Lower leg skin (tissue), 4 donors: Measurements from ENCODE around the gene CHN2. TPM values are rescaled to one million over a fixed set of nuclear protein-coding genes. Genes with fewer than 3 reads are reported as not detected.

Experiments used
- DNase-seq, 2 donors: peaks; one replicate each; pipeline ENCODE4 v3.0.0-alpha.2; 2019; ENCODE audit warnings: low spot score in 2 of 2
- H3K4me3 ChIP-seq: fragments of 200-600 bp; sonication (generic); 2 replicates; pipeline ENCODE4 v1.5.1; 2017; ENCODE audit warnings: mild to moderate bottlenecking, low read depth; ENCODE audit not compliant: poor library complexity, severe bottlenecking
- POLR2A ChIP-seq, 2 donors: fragments of 450-650 bp; IDR thresholded peaks; one replicate each; pipeline ENCODE4 v1.6.1; 2016 to 2017; ENCODE audit warnings: antibody characterized with exemption in 2 of 2, mild to moderate bottlenecking in 1 of 2, moderate library complexity in 1 of 2
- WGBS, 2 donors: methylation state at CpG; one replicate each; pipeline ENCODE4 v1.1.5; 2018; 5-methylcytosine and 5-hydroxymethylcytosine counted together
- intact Hi-C: fragments of 100-400 bp; cut with DNase I; formaldehyde crosslinking; loops from one replicate; pipeline ENCODE4 v1.15.0; 2023; ENCODE audit warnings: low total_unique reads
- total RNA-seq, 4 donors: library from RNA; depleted of rRNA; stranded (reverse); fragments of >200 nt; gene quantifications; one replicate each; pipeline ENCODE4 v1.1.0, GENCODE V29; 2016
- TF ChIP-seq, protein P1 (sequence below), 3 donors: fragments of 450-650 bp; IDR thresholded peaks; one replicate each; pipeline ENCODE4 v1.5.1; 2016; ENCODE audit warnings: antibody characterized with exemption in 3 of 3, mild to moderate bottlenecking in 3 of 3, moderate library complexity in 2 of 3

CHN2 gene
- total RNA-seq, 4 donors from 2014 or later: 1.0 to 3.8 (median 2.0) TPM

GRCh38 chr7:29214816-29215215 lies 20.2 kb downstream of the CHN2 start:
- H3K4me3 ChIP-seq: no peak overlapping the region
- intact Hi-C loops: no loop called here
- DNase-seq: no peak
- TF ChIP-seq, protein P1, sequence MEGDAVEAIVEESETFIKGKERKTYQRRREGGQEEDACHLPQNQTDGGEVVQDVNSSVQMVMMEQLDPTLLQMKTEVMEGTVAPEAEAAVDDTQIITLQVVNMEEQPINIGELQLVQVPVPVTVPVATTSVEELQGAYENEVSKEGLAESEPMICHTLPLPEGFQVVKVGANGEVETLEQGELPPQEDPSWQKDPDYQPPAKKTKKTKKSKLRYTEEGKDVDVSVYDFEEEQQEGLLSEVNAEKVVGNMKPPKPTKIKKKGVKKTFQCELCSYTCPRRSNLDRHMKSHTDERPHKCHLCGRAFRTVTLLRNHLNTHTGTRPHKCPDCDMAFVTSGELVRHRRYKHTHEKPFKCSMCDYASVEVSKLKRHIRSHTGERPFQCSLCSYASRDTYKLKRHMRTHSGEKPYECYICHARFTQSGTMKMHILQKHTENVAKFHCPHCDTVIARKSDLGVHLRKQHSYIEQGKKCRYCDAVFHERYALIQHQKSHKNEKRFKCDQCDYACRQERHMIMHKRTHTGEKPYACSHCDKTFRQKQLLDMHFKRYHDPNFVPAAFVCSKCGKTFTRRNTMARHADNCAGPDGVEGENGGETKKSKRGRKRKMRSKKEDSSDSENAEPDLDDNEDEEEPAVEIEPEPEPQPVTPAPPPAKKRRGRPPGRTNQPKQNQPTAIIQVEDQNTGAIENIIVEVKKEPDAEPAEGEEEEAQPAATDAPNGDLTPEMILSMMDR (IDR thresholded peaks at IDR 0.05): no peak
- TF ChIP-seq POLR2A (IDR thresholded peaks at IDR 0.05): no peak
- WGBS, 2 donors: 32 to 35% methylated on average over 3 of the region's 3 CpGs

DNA sequence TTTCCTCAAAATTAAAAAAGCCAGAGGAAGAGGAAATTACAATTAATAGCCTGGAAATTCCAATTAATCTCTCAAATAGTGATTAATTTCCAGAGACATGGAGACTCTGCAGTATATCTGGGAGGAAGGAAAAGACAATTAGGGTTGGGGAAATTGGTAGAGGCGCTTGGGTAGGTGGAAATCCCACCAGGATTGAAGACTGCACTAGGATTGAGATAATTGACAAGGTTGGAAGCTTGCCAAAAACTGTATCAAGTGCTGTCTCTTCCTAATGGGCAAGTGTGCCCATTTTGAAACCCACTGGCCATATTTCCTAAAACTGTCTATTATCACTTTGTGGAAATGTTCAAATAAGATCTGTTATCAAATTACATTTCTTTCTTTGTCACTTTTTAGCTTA lies 21.6 kb downstream of the CHN2 start:
- WGBS, 2 donors: 77 to 79% methylated on average over 1 of the region's 1 CpG
- intact Hi-C loops: no loop called here
- TF ChIP-seq, protein P1 (IDR thresholded peaks at IDR 0.05): no peak
- no peak for TF ChIP-seq POLR2A (IDR thresholded peaks at IDR 0.05)
- H3K4me3 ChIP-seq: no peak overlapping the region
- DNase-seq: no peak

- intact Hi-C loops: no loop called here
- H3K4me3 ChIP-seq: no peak overlapping the region
- DNase-seq: no peak
- 79 to 86% methylated on average over 2 of the region's 2 CpGs for WGBS, 2 donors
- TF ChIP-seq, protein P1 (IDR thresholded peaks at IDR 0.05): no peak
- no peak for TF ChIP-seq POLR2A (IDR thresholded peaks at IDR 0.05)
Measured at GRCh38 chr7:29217113-29217512, 22.5 kb downstream of the CHN2 start.

DNA sequence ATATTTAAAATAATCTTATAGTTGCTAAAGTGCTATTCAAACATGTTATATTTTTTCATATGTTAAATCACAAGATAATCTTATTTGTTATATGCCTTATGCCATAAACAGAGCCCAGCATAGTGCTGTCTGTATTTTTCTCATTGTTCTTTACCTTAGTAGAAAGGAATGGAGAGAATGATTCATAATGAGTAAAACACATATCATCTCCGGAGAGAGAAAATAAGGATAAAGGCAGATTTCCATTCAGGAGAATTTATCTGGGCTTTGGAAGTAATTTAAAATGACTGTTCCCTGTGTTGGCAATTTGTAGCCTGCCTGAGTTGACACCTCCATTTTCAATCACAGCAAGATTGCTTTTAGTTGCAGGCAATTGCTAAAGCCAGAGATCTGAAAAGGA lies 30.2 kb downstream of the CHN2 start:
- H3K4me3 ChIP-seq: no peak overlapping the region
- WGBS, 2 donors: 85 to 89% methylated on average over 1 of the region's 1 CpG
- intact Hi-C loops: no loop called here
- DNase-seq: no peak
- TF ChIP-seq POLR2A (IDR thresholded peaks at IDR 0.05): no peak
- TF ChIP-seq, protein P1 (IDR thresholded peaks at IDR 0.05): no peak

- WGBS, 2 donors: 85 to 91% methylated on average over 11 of the region's 11 CpGs
- DNase-seq: no peak
- H3K4me3 ChIP-seq: no peak overlapping the region
- intact Hi-C loops: no loop called here
- no peak for TF ChIP-seq POLR2A (IDR thresholded peaks at IDR 0.05)
- TF ChIP-seq, protein P1 (IDR thresholded peaks at IDR 0.05): no peak
Measured at GRCh38 chr7:29228289-29229011, 33.9 kb downstream of the CHN2 start.

DNA sequence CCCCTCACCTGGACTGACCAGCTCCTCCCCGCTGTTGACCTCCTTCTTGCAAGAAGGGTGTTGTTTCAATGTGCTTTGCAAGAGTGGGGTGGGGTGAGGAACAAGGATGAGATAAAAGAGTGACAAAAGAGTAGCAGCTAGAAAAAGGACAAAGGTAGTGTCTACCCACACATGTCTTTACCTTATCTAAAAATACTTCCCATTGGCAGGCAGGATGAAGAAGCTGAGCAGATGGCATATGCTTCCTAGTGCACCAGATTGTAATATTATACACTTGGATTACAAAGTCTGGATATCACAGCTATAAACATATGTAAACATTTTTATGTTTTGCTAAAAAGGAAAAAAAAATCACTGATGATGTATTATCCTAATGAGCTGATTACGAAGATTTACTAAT lies 34.5 kb downstream of the CHN2 start:
- 98 to 99% methylated on average over 2 of the region's 2 CpGs for WGBS, 2 donors
- H3K4me3 ChIP-seq: no peak overlapping the region
- TF ChIP-seq POLR2A (IDR thresholded peaks at IDR 0.05): no peak
- TF ChIP-seq, protein P1 (IDR thresholded peaks at IDR 0.05): no peak
- no peak for DNase-seq
- intact Hi-C loops: no loop called here
